Measurements from ENCODE around the gene RPL18. TPM values are rescaled to one million over a fixed set of nuclear protein-coding genes. Genes with fewer than 3 reads are reported as not detected.

Gene RPL18
- total and polyA plus RNA-seq, 9 of the 15 experiments (the other 6 are each of a cell fraction or from before 2014, with no cell fraction given): 312 to 2,635 (median 1,653) TPM

GRCh38 chr19:48634424-48635262, 15.7 kb upstream of the RPL18 start (continued):
- TF ChIP-seq, protein P1, sequence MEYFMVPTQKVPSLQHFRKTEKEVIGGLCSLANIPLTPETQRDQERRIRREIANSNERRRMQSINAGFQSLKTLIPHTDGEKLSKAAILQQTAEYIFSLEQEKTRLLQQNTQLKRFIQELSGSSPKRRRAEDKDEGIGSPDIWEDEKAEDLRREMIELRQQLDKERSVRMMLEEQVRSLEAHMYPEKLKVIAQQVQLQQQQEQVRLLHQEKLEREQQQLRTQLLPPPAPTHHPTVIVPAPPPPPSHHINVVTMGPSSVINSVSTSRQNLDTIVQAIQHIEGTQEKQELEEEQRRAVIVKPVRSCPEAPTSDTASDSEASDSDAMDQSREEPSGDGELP (CRISPR knock-in tag; IDR thresholded peaks at IDR 0.05; ENCODE audit: borderline replicate concordance): peak; percentile 78
- no peak for TF ChIP-seq SRSF3 (IDR thresholded peaks at IDR 0.05; ENCODE audit: insufficient read depth, low read length)
- peak; percentile 93 to 96 for TF ChIP-seq MNT (conservative IDR thresholded peaks at IDR 0.05)
- peak; percentile 66; the same call in 1 of the 2 replicates for TF ChIP-seq RB1 (IDR thresholded peaks at IDR 0.05; ENCODE audit: low read depth)
- peak; percentile 81 for TF ChIP-seq POLR2A (conservative IDR thresholded peaks at IDR 0.05)
- TF ChIP-seq HNRNPH1 (optimal IDR thresholded peaks at IDR 0.05; ENCODE audit: low read depth, low read length): no peak
- TF ChIP-seq ATF7 (IDR thresholded peaks at IDR 0.05): peak; percentile 35; the same call in 1 of the 2 replicates
- no peak for TF ChIP-seq ZNF408 (CRISPR knock-in tag; IDR thresholded peaks at IDR 0.05; ENCODE audit: low read depth)
- peak; percentile 96 for TF ChIP-seq ZFP91 (CRISPR knock-in tag; IDR thresholded peaks at IDR 0.05)
- TF ChIP-seq KDM5B (IDR thresholded peaks at IDR 0.05; ENCODE audit: insufficient replicate concordance, low read depth, low read length): peak; percentile 59
- TF ChIP-seq ZNF644 (tag; IDR thresholded peaks at IDR 0.05; ENCODE audit: low read depth): 0 out of 2 replicates have a peak, but pooled peaks have one; percentile 34
- TF ChIP-seq CBFA2T3 (IDR thresholded peaks at IDR 0.05): peak; percentile 34
- no peak for TF ChIP-seq ZKSCAN1 (IDR thresholded peaks at IDR 0.05; ENCODE audit: low read depth, low read length)
- TF ChIP-seq SMARCE1 (IDR thresholded peaks at IDR 0.05): no peak
- TF ChIP-seq PML (IDR thresholded peaks at IDR 0.05; ENCODE audit: low read length): peak; percentile 16; the same call in 1 of the 2 replicates
- TF ChIP-seq OTX1 (CRISPR knock-in tag; IDR thresholded peaks at IDR 0.05): no peak
- no peak for TF ChIP-seq MCM3 (IDR thresholded peaks at IDR 0.05)
- TF ChIP-seq, protein P2, sequence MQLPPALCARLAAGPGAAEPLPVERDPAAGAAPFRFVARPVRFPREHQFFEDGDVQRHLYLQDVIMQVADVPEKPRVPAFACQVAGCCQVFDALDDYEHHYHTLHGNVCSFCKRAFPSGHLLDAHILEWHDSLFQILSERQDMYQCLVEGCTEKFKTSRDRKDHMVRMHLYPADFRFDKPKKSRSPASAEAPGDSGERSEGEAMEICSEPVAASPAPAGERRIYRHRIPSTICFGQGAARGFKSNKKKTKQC (CRISPR knock-in tag; IDR thresholded peaks at IDR 0.05): no peak
- 0 out of 2 replicates have a peak, but pooled peaks have one; percentile 20 for TF ChIP-seq ZNF76 (CRISPR knock-in tag; IDR thresholded peaks at IDR 0.05; ENCODE audit: borderline replicate concordance)
- TF ChIP-seq CGGBP1 (CRISPR knock-in tag; IDR thresholded peaks at IDR 0.05): 0 out of 2 replicates have a peak, but pooled peaks have one; percentile 60
- no peak for TF ChIP-seq PHTF2 (CRISPR knock-in tag; IDR thresholded peaks at IDR 0.05)
- no peak for TF ChIP-seq ATF1 (CRISPR knock-in tag; IDR thresholded peaks at IDR 0.05)
- peak; percentile 55 for TF ChIP-seq ATF1 (tag; IDR thresholded peaks at IDR 0.05)

All from K562 (cell line).